Endothelial cell of hepatic sinusoid (primary cell): ENCODE measurements around the gene ACER3.
"Not testable (repeated sequence)": the region's sequence is repeated elsewhere in the genome, so short reads cannot be mapped to it uniquely, and the experiment has no call there.

Experiments used
- in situ Hi-C: cut with HindIII; loops from 2 replicates; pipeline ENCODE4 v1.10.0; 2017; ENCODE audit warnings: low sequenced_read_pairs

Gene ACER3

GRCh38 chr11:76980196-76980595 is 119.5 kb downstream of the ACER3 start:
- in situ Hi-C loops: no loop called here

GRCh38 chr11:76984743-76985142 is 124.0 kb downstream of the ACER3 start:
- in situ Hi-C loops: no loop called here

- in situ Hi-C loops: no loop called here
Observed at GRCh38 chr11:76987203-76987602, 126.5 kb downstream of the ACER3 start.

GRCh38 chr11:76990628-76991027 is 129.9 kb downstream of the ACER3 start:
- in situ Hi-C loops: no loop called here

GRCh38 chr11:76995081-76995576 is 134.4 kb downstream of the ACER3 start:
- in situ Hi-C loops: no loop called here

GRCh38 chr11:76997512-76997911 is 136.8 kb downstream of the ACER3 start:
- in situ Hi-C loops: no loop called here

GRCh38 chr11:76999597-76999996 is 138.9 kb downstream of the ACER3 start:
- in situ Hi-C loops: no loop called here

- in situ Hi-C loops: no loop called here
Observed at GRCh38 chr11:77001613-77002012, 140.9 kb downstream of the ACER3 start.

- in situ Hi-C loops: no loop called here
Observed at GRCh38 chr11:77002776-77003175, 142.1 kb downstream of the ACER3 start.

GRCh38 chr11:77003963-77004362 is 143.2 kb downstream of the ACER3 start:
- in situ Hi-C loops: no loop called here

GRCh38 chr11:77009533-77010160 is 148.9 kb downstream of the ACER3 start:
- in situ Hi-C loops: no loop called here

GRCh38 chr11:77014669-77015068 is 154.0 kb downstream of the ACER3 start:
- in situ Hi-C loops: no loop called here

GRCh38 chr11:77018396-77018924 is 157.7 kb downstream of the ACER3 start:
- in situ Hi-C loops: not testable (repeated sequence)

GRCh38 chr11:77019976-77020595 is 159.4 kb downstream of the ACER3 start:
- in situ Hi-C loops: no loop called here

GRCh38 chr11:77020734-77021133 is 160.0 kb downstream of the ACER3 start:
- in situ Hi-C loops: no loop called here

GRCh38 chr11:77024745-77025144 is 164.0 kb downstream of the ACER3 start:
- in situ Hi-C loops: no loop called here

GRCh38 chr11:77026221-77026620 is 165.5 kb downstream of the ACER3 start:
- in situ Hi-C loops: no loop called here

- in situ Hi-C loops: no loop called here
Observed at GRCh38 chr11:77026743-77027142, 166.0 kb downstream of the ACER3 start.

- in situ Hi-C loops: no loop called here
Observed at GRCh38 chr11:77027275-77027674, 166.6 kb downstream of the ACER3 start.

- in situ Hi-C loops: no loop called here
Observed at GRCh38 chr11:77029829-77030228, 169.1 kb downstream of the ACER3 start.

GRCh38 chr11:77030834-77031414 is 170.2 kb downstream of the ACER3 start:
- in situ Hi-C loops: no loop called here

- in situ Hi-C loops: no loop called here
Observed at GRCh38 chr11:77031599-77031998, 170.9 kb downstream of the ACER3 start.
